Loucy (cell line): Measurements from ENCODE around the gene MAP1B.

Source experiments
- H2AFZ ChIP-seq: fragments of 200-600 bp; sonication (generic); 2 replicates; pipeline ENCODE4 v1.6.0; 2016; ENCODE audit warnings: antibody characterized with exemption, mild to moderate bottlenecking, low read length, moderate library complexity
- H3F3A ChIP-seq: fragments of 200-600 bp; 2 replicates; pipeline ENCODE4 v1.6.0; 2016; ENCODE audit warnings: antibody characterized with exemption, low read depth, mild to moderate bottlenecking
- H3K27me3 ChIP-seq: fragments of 200-600 bp; sonication (generic); 2 replicates; pipeline ENCODE4 v1.6.1; 2014; ENCODE audit warnings: low read length, mild to moderate bottlenecking; ENCODE audit not compliant: insufficient read depth, poor library complexity, severe bottlenecking
- H3K36me3 ChIP-seq: fragments of 200-600 bp; sonication (generic); 2 replicates; pipeline ENCODE4 v1.6.1; 2016; ENCODE audit warnings: low read length; ENCODE audit not compliant: insufficient read depth
- H3K4me1 ChIP-seq: fragments of 200-600 bp; sonication (generic); 2 replicates; pipeline ENCODE4 v1.5.1; 2014; ENCODE audit warnings: low read length, mild to moderate bottlenecking; ENCODE audit not compliant: insufficient read depth, poor library complexity, severe bottlenecking
- H3K4me2 ChIP-seq: fragments of 200-600 bp; sonication (generic); 2 replicates; pipeline ENCODE4 v1.6.0; 2014; ENCODE audit warnings: antibody characterized with exemption, low read length, low read depth, mild to moderate bottlenecking; ENCODE audit not compliant: poor library complexity, severe bottlenecking
- H3K4me3 ChIP-seq: fragments of 200-600 bp; sonication (generic); 2 replicates; pipeline ENCODE4 v1.5.1; 2014; ENCODE audit warnings: low read length, mild to moderate bottlenecking, mixed read lengths; ENCODE audit not compliant: poor library complexity, severe bottlenecking
- H3K79me2 ChIP-seq: fragments of 200-600 bp; sonication (generic); 2 replicates; pipeline ENCODE4 v1.6.1; 2014; ENCODE audit warnings: low read length; ENCODE audit not compliant: insufficient read depth
- H3K9ac ChIP-seq: fragments of 200-600 bp; sonication (generic); 2 replicates; pipeline ENCODE4 v1.6.0; 2014; ENCODE audit warnings: mild to moderate bottlenecking, low read depth, low read length, moderate library complexity; ENCODE audit not compliant: poor library complexity, severe bottlenecking
- H3K9me2 ChIP-seq: fragments of 200-600 bp; sonication (generic); replicated peaks from 2 replicates; pipeline ENCODE4 v1.6.1; 2016; ENCODE audit warnings: low read depth, low read length, mixed read lengths
- H3K9me3 ChIP-seq: fragments of 200-600 bp; sonication (generic); 2 replicates; pipeline ENCODE4 v1.6.1; 2014; ENCODE audit warnings: mild to moderate bottlenecking, antibody characterized with exemption, low read length, low read depth; ENCODE audit not compliant: insufficient read depth
- H4K20me1 ChIP-seq: fragments of 200-600 bp; sonication (generic); 2 replicates; pipeline ENCODE4 v1.6.0; 2014; ENCODE audit warnings: antibody characterized with exemption, low read length, mild to moderate bottlenecking; ENCODE audit not compliant: insufficient read depth, poor library complexity, severe bottlenecking
- EZH2phosphoT487 ChIP-seq: fragments of 200-600 bp; IDR thresholded peaks from 2 replicates; pipeline ENCODE4 v1.6.1; 2018; ENCODE audit warnings: antibody characterized with exemption, mild to moderate bottlenecking, moderate library complexity, borderline replicate concordance
- TF ChIP-seq, protein P1 (sequence below): fragments of 200-600 bp; sonication (generic); conservative IDR thresholded peaks from 2 replicates; pipeline ENCODE4 v1.5.1; 2014; ENCODE audit warnings: mild to moderate bottlenecking, antibody characterized with exemption, low read length

The MAP1B gene

GRCh38 chr5:72156946-72157624, 49.8 kb downstream of the MAP1B start:
- Histone ChIP-seq H3K4me2 (no peak overlapping the region), H3K79me2 (no peaks in the 10 kb centered on the region), H4K20me1 (no peaks in the 10 kb centered on the region), H3K27me3 (no peaks in the 10 kb centered on the region), H3K36me3 (no peaks in the 10 kb centered on the region), H3F3A (no peaks in the 10 kb centered on the region), H3K9me2 (no peaks in the 10 kb centered on the region), H3K9me3 (no peaks in the 10 kb centered on the region), H3K9ac (no peak overlapping the region), H2AFZ (no peak overlapping the region), H3K4me3 (no peak overlapping the region), H3K4me1 (no peaks in the 10 kb centered on the region)
- TF ChIP-seq EZH2phosphoT487, result no peak
- TF ChIP-seq, protein P1, sequence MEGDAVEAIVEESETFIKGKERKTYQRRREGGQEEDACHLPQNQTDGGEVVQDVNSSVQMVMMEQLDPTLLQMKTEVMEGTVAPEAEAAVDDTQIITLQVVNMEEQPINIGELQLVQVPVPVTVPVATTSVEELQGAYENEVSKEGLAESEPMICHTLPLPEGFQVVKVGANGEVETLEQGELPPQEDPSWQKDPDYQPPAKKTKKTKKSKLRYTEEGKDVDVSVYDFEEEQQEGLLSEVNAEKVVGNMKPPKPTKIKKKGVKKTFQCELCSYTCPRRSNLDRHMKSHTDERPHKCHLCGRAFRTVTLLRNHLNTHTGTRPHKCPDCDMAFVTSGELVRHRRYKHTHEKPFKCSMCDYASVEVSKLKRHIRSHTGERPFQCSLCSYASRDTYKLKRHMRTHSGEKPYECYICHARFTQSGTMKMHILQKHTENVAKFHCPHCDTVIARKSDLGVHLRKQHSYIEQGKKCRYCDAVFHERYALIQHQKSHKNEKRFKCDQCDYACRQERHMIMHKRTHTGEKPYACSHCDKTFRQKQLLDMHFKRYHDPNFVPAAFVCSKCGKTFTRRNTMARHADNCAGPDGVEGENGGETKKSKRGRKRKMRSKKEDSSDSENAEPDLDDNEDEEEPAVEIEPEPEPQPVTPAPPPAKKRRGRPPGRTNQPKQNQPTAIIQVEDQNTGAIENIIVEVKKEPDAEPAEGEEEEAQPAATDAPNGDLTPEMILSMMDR, result no peak

DNA sequence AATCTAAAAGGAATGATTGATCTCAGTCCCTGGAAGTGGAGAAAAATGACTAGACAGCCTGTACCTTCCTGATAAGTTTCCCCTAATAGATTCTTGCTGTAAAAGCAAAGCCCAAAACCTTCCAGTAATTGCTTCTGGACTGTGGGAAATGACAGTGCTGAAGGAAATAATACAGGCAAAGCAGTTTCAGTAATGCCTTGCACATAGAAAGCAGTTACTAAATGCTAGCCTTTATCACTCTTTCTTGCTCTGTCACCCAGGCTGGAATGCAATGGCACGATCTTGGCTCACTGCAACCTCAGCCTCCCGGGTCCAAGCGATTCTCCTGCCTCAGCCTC, 50.3 kb downstream of the MAP1B start:
- TF ChIP-seq, protein P1, result no peak
- no peak for TF ChIP-seq EZH2phosphoT487
- no peaks in the 10 kb centered on the region for H3K27me3 ChIP-seq
- H4K20me1 ChIP-seq, result no peaks in the 10 kb centered on the region
- H3K4me2 ChIP-seq, result no peak overlapping the region
- H2AFZ ChIP-seq, result no peak overlapping the region
- H3K9ac ChIP-seq, result no peak overlapping the region
- no peaks in the 10 kb centered on the region for H3K36me3 ChIP-seq
- no peaks in the 10 kb centered on the region for H3K9me2 ChIP-seq
- no peaks in the 10 kb centered on the region for H3K79me2 ChIP-seq
- no peak overlapping the region for H3K4me3 ChIP-seq
- no peaks in the 10 kb centered on the region for H3K9me3 ChIP-seq
- H3F3A ChIP-seq, result no peaks in the 10 kb centered on the region
- no peaks in the 10 kb centered on the region for H3K4me1 ChIP-seq

DNA sequence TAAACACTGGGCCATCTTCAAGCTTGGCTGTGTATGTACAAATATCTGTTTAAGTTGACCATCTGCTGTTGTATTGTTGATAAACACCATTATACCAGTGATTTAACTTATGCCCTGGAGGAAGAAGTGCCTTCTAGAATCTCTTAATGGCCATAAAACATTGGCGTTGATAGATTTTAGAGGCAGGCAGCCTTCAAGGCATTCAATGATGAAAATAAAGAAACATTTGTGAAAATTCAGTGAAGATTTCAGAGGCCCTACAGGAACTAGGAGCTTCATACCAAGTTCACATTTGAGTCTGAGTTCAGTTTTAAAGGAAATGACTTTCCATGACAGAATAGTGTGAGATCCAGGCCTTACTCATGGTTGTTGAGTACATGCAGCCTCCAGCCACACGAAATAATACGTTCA, 52.2 kb downstream of the MAP1B start:
- Histone ChIP-seq H4K20me1 (no peaks in the 10 kb centered on the region), H3K36me3 (no peaks in the 10 kb centered on the region), H3K9ac (no peak overlapping the region), H3F3A (no peaks in the 10 kb centered on the region), H3K4me3 (no peak overlapping the region), H3K4me1 (no peaks in the 10 kb centered on the region), H2AFZ (no peak overlapping the region), H3K9me3 (no peaks in the 10 kb centered on the region), H3K4me2 (no peak overlapping the region), H3K9me2 (no peaks in the 10 kb centered on the region), H3K79me2 (no peaks in the 10 kb centered on the region), H3K27me3 (no peaks in the 10 kb centered on the region)
- no peak for TF ChIP-seq EZH2phosphoT487
- TF ChIP-seq, protein P1, result no peak
